HepG2 (cell line): ENCODE data around the gene BACH2.

Experiments used
- CHD2 ChIP-seq: IDR thresholded peaks from 2 replicates; pipeline ENCODE4 v1.6.1; 2011; ENCODE audit warnings: low read depth, low read length, improper control_type of control experiment
- CTCF ChIP-seq: sonication (generic); formaldehyde crosslinking; IDR thresholded peaks from 2 replicates; pipeline ENCODE4 v1.5.0; 2020; ENCODE audit warnings: mild to moderate bottlenecking, missing genetic modification reagents, moderate library complexity
- POLR2AphosphoS5 ChIP-seq: IDR thresholded peaks from 2 replicates; pipeline ENCODE4 v1.6.1; 2012; ENCODE audit warnings: low read depth, low read length
- TF ChIP-seq, protein P1 (sequence below): IDR thresholded peaks from 2 replicates; pipeline ENCODE4 v1.6.1; 2016; ENCODE audit warnings: missing compliant biosample characterization, missing genetic modification reagents, borderline replicate concordance

DNA sequence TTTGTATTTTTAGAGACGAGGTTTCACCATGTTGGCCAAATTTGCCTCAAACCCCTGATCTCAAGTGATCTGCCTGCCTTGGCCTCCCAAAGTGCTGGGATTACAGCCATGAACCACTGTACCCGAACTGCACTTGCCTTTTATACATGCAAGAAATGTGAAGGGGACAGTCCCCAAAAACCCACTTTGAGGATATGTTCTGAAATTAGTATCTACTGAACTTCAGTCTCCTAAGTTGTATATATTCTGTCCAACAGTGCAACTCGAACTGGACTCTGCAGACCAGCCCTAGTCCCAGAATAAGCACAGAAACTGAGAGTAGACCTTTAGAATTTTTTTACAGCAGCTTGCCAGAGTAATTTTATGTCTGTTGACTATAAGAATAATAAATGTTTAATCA, 28.5 kb downstream of the BACH2 start:
- TF ChIP-seq CHD2 (no peak), POLR2AphosphoS5 (no peak), CTCF (CRISPR knock-in tag) (no peak)
- TF ChIP-seq, protein P1, sequence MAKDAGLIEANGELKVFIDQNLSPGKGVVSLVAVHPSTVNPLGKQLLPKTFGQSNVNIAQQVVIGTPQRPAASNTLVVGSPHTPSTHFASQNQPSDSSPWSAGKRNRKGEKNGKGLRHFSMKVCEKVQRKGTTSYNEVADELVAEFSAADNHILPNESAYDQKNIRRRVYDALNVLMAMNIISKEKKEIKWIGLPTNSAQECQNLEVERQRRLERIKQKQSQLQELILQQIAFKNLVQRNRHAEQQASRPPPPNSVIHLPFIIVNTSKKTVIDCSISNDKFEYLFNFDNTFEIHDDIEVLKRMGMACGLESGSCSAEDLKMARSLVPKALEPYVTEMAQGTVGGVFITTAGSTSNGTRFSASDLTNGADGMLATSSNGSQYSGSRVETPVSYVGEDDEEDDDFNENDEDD (CRISPR knock-in tag): no peak
